Measurements from ENCODE around the gene KLK10.

KLK10 gene

DNA sequence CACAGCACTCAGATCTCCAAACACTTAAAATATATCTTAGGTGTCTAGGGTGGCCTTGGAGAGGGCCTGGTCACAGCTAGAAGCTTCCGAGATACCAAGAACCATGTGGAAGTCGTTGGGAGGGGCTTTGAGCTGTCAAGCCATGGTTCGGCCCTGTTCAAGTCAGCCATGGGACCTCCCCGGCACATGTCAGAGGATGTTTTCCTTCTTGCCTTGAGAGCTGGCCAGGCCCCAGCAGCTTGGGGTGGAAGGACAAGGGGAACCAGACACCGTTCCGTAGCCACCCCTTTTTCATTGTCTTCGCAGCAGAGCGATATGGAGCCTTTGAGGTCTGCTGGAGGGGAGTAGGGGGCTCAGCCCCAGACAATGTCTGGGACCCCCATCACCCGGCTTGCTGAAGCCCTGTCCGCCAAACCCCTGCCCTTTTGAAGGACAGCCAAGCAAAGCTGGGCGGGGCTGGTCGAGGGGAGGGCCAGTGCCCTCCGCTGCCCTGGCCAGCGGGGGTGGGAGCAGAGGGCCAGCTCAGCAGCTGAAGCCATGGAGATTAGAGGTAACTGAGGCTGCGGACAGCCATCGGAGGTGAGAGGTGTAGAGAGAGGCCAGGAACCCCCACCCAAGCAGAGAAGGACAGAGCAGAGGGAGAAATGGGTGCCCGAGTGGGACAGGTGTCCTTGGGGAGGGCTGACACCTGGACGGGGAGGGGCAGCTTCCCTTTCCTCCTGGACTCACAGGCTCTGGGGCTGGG is 6.5 kb upstream of the KLK10 start:
- DNase-seq: no peak

DNA sequence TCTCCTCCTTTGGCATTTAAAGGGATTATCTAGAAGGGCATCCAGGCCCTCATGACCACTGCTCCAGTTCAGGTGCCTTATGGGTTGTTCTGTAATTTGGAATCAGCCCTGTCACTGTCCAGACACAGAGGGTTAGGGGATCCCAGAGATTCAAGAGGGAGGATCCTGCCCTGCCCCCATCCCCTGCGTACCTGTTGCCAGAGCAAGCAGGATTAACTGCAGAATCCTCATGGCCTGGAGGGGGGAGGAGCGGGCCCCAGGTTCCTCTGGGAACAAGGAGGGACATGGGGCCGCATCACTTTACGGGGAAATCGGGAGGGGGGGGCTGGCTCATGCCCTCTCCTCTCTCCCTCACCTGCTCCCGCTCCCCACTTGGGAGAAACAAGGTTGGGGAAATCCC is 5.9 kb upstream of the KLK10 start:
- DNase-seq: no peak

DNA sequence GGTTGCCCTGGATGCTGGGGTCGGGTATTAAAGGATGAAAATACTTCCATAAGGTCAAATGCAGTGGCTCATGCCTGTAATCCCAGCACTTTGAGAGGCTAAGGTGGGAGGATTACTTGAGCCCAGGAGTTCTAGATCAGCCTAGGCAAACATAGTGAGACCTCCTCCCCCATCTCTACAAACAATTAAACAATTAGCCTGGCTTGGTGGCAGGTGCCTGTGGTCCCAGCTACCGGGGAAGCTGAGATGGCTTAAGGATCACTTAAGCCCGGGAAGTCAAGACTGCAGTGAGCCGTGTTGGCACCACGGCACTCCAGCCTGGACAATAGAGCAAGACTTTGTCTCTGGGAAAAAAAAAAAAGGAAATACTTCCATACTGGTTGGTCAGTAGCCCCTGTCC is 5.4 kb upstream of the KLK10 start:
- no peak for DNase-seq

DNA sequence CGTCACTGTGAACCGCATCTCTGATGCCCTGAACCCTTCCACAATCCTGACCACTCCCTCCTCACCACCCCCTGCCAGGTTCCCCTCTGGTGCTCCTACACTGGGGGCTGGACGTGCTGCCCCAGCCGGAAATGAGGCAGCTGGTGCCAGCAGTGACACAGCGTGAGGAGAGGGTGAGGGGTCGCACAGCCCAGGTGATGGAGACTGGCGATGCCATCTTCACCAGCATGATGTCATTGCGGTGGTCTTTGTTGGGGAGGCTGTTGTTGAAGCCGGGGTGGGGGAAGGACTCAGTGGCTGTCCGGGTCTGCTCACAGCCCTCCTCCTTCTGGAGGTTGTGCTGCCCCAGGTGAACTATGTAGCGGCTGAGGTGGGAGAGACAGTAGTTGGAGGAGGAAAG is 4.4 kb upstream of the KLK10 start:
- DNase-seq: no peak

DNA sequence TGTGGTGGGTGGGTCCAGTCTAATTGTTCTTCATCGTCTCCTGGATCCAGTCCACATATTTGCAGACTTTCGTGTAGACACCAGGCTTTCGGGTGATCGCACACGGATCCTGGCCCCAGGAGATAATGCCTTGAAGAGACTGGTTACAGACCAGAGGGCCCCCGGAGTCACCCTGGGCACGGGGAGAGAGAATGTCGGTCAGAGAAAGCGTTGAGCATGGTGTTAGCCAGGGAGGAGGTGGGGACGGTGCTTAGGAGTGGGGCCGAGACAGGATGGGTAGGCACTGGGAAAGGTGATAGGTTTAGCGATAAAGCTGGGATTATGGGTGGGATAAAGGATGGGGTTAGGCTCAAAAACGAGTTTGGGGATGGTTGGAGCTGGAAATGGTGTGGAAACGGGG is 3.0 kb upstream of the KLK10 start:
- DNase-seq: no peak

- DNase-seq: peak in 1 of 5 experiments; percentile 13
Measured at GRCh38 chr19:51020988-51021651, 1.6 kb upstream of the KLK10 start.

DNA sequence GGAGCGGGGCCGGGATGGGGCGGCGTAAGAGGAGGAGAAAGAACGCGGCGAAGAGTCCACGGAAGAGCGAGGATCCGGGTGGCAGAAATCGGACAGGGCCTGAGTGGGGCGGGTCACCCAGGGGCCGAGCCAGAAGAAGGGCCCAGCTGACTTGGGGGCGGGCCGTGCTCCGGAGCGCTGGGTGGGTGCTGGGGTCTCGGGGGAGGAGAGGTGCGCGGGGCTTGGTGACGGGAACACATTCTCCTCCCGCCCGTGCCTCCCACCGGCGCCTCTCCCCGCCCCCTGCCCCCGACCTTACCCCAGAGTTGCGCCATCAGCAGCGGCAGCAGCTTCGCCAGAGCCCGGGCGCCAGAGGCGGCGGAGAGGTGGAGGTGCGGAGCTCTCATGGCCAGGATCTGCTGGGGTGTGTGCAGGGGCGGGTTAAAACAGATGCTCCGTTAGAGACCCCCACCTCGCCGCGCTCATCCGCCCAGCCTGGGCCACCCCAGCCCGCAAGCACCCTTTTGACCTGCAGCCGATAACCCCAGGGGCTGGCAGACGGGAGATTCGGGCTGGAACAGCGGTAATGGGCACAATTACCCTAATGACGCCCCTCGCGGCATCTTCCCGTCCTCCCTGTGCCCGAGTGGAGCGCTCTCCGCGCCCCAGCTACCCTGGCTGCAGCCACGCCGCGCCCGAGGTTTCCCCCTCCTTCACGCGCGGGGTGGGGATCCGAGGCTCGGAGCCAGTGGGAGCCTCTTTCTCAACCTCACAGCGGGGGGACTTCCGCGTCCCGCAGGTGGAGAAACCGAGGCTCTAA is 565 bp downstream of the KLK10 start:
- no peak for DNase-seq

- DNase-seq: peak in 3 of 5 experiments; percentile 17 to 42 (median 37)
Measured at GRCh38 chr19:51016798-51017683, 2.5 kb downstream of the KLK10 start.

- no peak for DNase-seq
Measured at GRCh38 chr19:51015691-51016267, 3.7 kb downstream of the KLK10 start.

GRCh38 chr19:51014242-51014641 is 5.3 kb downstream of the KLK10 start:
- DNase-seq: peak in 1 of 5 experiments; percentile 13

DNA sequence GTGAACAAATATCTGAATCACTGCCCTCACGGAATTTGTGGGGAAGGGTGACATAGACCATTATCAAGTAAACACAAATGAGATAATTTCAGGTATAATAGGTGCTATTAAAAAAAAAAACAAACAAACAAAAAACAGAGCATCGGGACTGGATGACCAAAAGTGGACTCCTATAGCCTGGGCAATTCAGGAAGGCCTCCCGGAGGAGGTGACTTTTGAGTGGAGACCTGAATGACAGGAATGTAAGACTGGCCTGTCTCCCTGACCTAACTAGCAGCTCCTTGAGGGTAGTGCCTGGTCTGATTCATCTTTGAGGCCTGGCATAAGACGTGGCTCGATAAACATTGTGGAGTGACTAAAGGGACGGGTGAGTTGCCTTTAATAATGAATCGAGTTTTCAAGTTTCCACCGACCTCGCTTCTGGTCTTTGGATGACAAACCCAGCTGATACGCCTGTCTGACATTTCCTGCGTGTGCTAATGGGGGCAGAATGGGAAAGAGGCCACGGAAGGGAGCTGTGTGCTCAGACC is 6.8 kb downstream of the KLK10 start:
- no peak for DNase-seq

- no peak for DNase-seq
Measured at GRCh38 chr19:51010066-51010795, 9.3 kb downstream of the KLK10 start.

DNA sequence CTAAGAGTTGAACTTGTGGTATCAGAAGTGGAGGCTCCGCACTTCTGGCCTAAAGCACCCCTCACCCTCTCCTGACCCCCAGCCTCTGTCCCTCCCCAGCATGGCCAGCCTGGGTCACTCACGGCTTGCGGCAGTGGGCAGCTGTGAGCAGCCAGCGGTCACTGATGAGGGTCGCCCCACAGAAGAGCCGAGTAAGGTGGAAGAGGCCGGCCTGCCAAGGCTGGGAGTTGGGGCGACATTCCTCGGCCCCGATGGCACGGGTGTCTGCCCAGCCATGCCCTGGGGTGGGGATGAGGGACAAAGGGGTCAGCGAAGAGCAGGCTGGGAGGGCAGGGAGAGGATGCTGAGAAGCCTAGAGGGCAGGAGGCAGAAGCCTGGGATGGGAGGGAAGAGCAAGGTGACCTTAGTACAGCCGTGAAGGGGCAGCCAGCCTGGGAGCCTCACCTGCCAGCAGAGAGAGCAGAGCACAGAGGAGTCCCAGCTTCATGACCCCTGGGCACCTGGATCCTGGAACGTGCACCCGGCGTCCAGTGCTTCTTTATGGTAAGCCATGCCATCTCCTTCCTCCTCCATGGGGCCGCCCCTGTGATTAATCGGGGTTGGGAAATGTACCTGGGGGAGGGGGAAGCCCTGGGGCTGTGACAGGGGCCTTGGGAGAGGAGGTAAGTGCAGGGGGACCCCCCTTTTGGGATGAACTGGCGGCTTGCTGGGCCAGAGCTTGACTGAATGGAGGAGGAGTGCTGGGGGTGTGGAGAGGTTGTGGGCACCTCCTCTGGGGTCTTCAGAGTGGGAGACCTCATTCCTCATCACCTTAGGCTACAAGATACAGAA is 10.2 kb downstream of the KLK10 start:
- no peak for DNase-seq

DNA sequence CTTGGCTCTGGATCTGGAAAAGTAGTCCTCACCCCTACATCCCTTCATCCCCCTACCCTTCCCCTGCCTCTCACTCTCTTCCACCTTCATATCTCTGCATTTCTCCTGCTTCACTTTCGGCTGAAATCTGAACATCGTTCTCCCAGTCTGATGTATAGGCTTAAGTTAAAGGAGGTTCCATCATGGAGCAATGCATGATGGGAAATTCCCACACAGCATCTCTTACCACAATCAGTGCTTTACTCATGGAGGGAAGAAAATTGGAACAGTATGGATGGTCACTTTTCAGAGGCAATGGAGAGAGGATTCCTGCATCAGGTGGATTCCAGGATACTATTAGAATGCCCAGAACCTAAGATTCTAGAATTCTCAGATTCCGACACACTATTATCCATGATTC is 12.0 kb downstream of the KLK10 start:
- DNase-seq: no peak

- DNase-seq: no peak
Measured at GRCh38 chr19:51006406-51006805, 13.1 kb downstream of the KLK10 start.

DNA sequence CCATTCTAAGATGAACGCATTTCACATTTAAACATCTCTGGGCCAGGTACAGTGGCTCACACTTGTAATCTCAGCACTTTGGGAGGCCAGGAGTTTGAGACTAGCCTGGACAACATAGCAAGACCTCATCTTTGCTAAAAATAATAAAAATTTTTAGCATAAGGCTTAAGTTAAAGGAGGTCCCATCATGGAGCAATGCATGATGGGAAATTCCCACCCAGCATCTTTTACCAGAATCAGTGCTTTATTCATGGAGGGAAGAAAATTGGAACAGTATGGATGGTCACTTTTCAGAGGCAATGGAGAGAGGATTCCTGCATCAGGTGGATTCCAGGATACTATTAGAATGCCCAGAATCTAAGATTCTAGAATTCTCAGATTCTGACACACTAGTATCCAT is 14.3 kb downstream of the KLK10 start:
- DNase-seq: no peak

- DNase-seq: no peak
Measured at GRCh38 chr19:51003316-51003715, 16.2 kb downstream of the KLK10 start.

DNA sequence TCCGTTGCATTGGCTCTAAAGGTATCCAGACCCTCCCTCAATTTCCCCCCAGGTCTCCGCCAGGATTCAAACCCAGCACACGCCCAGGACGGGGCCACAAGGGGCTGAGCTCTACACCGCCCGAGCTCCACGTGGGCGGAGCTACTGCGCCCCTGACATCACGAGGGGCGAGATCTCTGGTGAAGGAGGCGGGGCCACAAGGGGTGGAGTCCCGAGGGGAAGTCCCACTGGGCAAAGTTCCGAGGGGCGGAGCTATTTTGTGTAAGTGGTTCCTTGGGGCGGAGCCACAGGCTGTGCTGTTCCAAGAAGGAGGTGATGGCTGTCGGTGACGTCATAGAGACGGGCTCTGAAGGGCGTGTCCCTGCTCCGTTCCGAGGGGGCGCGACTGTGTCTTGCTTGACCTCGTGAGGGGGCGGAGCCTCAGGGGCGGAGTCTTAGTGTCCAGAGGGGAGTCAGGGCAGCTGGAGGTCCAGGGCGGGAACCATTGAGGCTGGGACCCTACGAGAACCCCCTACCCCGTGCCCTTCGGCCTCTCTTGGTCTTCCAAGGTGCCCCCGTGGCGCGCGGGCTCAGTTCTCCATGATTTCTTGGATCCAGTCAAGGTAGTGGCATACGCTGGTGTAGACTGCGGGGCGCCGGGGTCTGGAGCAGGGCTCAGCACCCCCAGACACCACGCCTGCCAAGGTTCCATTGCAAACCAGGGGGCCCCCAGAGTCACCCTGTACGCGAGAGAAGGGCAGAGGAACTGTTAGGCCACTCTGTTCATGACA is 16.8 kb downstream of the KLK10 start:
- DNase-seq: peak in 1 of 5 experiments; percentile 15

GRCh38 chr19:51002089-51002532 is 17.4 kb downstream of the KLK10 start:
- DNase-seq: no peak

Data from T-helper 2 cell (primary cell).